ENCODE data around the gene GANAB. TPM values are rescaled to one million over a fixed set of nuclear protein-coding genes. Genes with fewer than 3 reads are reported as not detected.

Gene GANAB
- total and polyA plus RNA-seq, 3 donors from 2014 or later = 152 to 219 (median 190) TPM

GRCh38 chr11:62580959-62581715 is 65.3 kb downstream of the GANAB start:
- Histone ChIP-seq H3K27ac (peak overlapping the region; percentile 7 to 31), H3K9me3 (no peaks in the 10 kb centered on the region), H3K27me3 (no peaks in the 10 kb centered on the region), H3K4me1 (peaks cover 12% of the 10 kb centered on the region), H3K4me3 (no peak overlapping the region), H3K36me3 (ENCODE audit: low read depth, missing control alignments) (no peaks in the 10 kb centered on the region)
- TF ChIP-seq POLR2A (IDR thresholded peaks at IDR 0.05) (no peak), CTCF (IDR thresholded peaks at IDR 0.05) (no peak)
- DNase-seq = no peak
- WGBS, 2 donors = 68 to 78% methylated on average over 18 of the region's 18 CpGs
- intact Hi-C loops (cut with DNase I; ENCODE audit: low total_unique reads) = no loop called here

- 84 to 85% methylated on average over 2 of the region's 2 CpGs for WGBS, 2 donors
- no peak overlapping the region for H3K4me3 ChIP-seq
- intact Hi-C loops (cut with DNase I; ENCODE audit: low total_unique reads) = no loop called here
- DNase-seq = no peak
- no peak overlapping the region for H3K27ac ChIP-seq
- no peaks in the 10 kb centered on the region for H3K9me3 ChIP-seq
- H3K36me3 ChIP-seq (ENCODE audit: low read depth, missing control alignments) = no peaks in the 10 kb centered on the region
- H3K27me3 ChIP-seq = no peaks in the 10 kb centered on the region
- H3K4me1 ChIP-seq = peaks cover 29% of the 10 kb centered on the region
- TF ChIP-seq CTCF (IDR thresholded peaks at IDR 0.05) (no peak), POLR2A (IDR thresholded peaks at IDR 0.05) (no peak)
These were observed 67.2 kb downstream of the GANAB start for GRCh38 chr11:62579252-62579651.

GRCh38 chr11:62578541-62578940 is 67.9 kb downstream of the GANAB start:
- no peaks in the 10 kb centered on the region for H3K9me3 ChIP-seq
- H3K4me1 ChIP-seq = peaks cover 29% of the 10 kb centered on the region
- no peak overlapping the region for H3K27ac ChIP-seq
- 95 to 97% methylated on average over 7 to 11 of the region's 11 CpGs for WGBS, 2 donors
- no peak for DNase-seq
- H3K36me3 ChIP-seq (ENCODE audit: low read depth, missing control alignments) = no peaks in the 10 kb centered on the region
- H3K4me3 ChIP-seq = no peak overlapping the region
- no peaks in the 10 kb centered on the region for H3K27me3 ChIP-seq
- intact Hi-C loops (cut with DNase I; ENCODE audit: low total_unique reads) = no loop called here
- TF ChIP-seq CTCF (IDR thresholded peaks at IDR 0.05) = no peak
- TF ChIP-seq POLR2A (IDR thresholded peaks at IDR 0.05) = no peak

- H3K36me3 ChIP-seq (ENCODE audit: low read depth, missing control alignments) = no peaks in the 10 kb centered on the region
- DNase-seq = no peak
- peak overlapping the region; percentile 15 to 25 for H3K27ac ChIP-seq
- H3K9me3 ChIP-seq = no peaks in the 10 kb centered on the region
- H3K27me3 ChIP-seq = no peaks in the 10 kb centered on the region
- intact Hi-C loops (cut with DNase I; ENCODE audit: low total_unique reads) = no loop called here
- no peak overlapping the region for H3K4me3 ChIP-seq
- no peak for TF ChIP-seq CTCF (IDR thresholded peaks at IDR 0.05)
- TF ChIP-seq POLR2A (IDR thresholded peaks at IDR 0.05) = no peak
- H3K4me1 ChIP-seq = peaks cover 35% of the 10 kb centered on the region
- 71 to 74% methylated on average over 8 to 12 of the region's 12 CpGs for WGBS, 2 donors
These were observed 69.2 kb downstream of the GANAB start for GRCh38 chr11:62577046-62577714.

All from testis (tissue), 3 donors.